DMS153 treated with DMSO at 0.1 percent for 48 hours (cell line): ENCODE data around the gene ANKRD28.
"Not testable (repeated sequence)": the region's sequence is repeated elsewhere in the genome, so short reads cannot be mapped to it uniquely, and the experiment has no call there.

ENCODE experiments used
- DNase-seq: peaks from one replicate; lab custom pipeline; 2025; ENCODE audit not compliant: unreplicated experiment; lab: John Stamatoyannopoulos, UW

The ANKRD28 gene

DNA sequence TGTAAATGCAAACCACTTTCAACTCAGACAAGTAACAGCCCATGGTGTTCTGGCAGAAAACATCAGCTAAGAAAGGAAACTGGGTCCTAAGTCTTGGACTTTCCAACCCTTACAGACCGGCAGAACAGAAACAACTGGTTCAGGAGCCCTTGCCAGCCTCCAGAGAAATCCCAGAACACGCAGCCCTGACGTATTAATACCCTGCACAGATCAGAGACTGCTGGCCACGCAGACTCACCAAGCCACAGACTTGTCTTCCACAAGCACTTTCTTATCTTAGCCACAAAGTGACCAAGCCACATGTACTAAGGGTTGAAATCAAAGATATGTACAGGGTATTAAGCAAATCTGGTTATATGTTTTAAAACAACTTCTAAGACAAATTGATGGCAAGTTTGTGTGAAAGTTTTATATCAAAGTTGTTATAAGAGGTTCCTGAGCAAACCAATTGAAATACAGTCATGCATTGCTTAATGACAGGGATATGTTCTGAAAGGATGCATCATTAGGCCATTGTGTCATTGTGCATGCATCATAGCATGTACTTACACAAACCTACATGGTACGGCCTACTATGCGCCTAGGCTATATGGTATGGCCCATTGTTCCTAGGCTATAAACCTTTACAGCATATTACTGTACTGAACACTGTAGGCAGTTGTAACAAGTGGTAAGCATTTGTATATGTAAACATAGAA is 159.4 kb downstream of the ANKRD28 start:
- DNase-seq, result no peak

DNA sequence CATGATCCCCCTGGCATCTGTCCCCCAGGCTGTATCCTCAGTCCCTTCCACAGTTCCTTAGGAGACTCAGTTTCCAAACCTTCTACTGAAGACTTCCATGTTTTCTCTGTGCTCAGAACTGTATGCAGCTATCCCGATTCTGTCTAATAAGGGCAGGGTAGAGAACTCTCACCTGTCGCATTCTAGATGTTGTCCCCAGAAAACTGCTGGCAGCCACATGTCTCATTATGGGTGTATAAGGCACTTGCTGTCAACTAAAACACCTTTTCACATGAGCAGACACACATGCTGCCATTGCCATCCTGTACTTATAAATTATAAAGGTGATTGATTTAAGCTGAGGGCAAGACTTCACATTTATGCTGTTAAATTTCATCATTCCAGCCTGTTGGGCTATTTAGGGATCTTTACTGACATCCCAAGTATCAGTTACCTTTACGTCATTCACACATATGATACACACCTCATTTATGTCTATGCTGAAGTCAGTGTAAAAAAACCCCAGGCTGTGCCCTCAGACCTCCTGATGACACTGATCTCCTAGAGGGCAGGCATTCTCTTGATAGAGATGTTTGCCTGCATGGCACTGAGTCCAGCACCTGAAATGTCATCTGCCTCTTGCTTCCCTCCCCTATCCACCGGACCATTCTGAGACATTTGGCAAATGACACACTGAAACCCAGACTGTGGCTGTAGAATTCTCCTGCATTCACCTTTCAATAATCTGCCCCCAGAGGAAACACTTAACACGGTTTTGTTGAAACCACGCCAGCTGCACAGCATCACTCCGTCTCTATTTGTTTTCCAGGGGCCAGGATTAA is 160.4 kb downstream of the ANKRD28 start:
- no peak for DNase-seq

DNA sequence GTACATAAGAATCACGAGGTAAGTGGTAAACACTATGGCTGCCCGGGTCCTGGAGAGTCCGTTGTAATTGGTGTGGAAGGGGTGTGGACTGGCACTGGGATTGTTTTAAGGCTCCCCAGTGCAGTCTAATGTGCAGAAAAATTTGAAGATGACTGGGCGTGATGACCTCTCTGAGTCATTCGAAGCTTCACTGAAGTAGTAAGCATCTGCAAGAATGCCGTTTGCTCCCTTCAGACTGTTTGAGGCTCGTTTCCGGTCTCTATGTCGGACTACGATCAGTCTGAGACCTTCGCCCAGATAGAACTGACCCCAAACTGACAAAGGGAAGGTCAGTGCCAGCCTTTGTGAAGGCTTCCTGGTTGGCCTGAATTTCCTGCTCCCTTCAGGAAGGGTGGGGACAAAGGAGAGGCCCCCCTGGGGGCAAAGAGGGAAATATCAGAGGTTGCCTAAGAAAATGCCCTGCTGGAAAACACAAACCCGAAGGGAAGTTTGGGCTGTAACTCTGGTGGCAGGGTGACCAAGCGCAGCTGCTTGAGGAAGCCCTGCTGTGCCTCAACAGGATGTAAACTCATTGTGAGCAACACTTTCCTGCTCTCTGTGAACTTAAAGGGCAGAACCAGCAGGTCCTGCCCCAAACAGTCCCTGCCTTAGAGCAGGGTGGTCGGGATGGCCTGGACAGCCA is 161.6 kb downstream of the ANKRD28 start:
- DNase-seq, result no peak

DNA sequence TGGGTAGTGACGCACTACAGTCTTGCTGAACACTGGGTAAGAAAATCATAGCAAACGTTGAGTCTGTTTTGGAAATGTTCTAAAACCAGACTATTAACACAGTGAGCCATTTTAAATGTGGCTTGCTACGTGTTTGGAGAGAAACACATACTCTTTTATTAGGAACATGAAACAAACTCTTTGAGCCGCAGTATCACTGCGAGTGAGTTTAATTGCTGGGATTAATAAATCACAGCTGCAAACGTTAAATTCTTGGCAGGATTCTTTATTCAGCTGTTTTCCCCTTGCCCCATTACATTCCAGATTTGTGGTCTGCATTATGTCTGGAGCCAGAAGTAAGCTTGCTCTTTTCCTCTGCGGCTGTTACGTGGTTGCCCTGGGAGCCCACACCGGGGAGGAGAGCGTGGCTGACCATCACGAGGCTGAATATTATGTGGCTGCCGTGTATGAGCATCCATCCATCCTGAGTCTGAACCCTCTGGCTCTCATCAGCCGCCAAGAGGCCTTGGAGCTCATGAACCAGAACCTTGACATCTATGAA is 162.6 kb downstream of the ANKRD28 start:
- DNase-seq, result no peak

DNA sequence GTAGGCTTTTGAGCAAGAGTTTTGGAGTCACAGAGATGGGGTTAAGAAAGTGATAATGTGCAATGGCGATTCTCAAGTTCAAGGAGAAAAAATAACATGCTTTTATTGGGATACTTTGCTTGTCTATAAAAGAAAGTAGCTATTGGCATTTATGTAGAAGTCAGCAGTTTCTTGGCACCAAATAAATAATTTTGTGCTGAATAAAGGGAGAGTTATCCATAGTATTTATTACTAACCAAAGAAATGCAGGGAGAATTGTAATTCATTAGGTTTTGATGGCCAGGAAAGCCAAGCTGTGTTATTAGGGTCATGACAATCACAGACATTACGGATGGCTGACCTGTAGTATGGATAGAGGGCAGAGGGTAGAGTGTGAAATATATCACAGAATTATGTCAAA is 163.1 kb downstream of the ANKRD28 start:
- DNase-seq, result no peak

DNA sequence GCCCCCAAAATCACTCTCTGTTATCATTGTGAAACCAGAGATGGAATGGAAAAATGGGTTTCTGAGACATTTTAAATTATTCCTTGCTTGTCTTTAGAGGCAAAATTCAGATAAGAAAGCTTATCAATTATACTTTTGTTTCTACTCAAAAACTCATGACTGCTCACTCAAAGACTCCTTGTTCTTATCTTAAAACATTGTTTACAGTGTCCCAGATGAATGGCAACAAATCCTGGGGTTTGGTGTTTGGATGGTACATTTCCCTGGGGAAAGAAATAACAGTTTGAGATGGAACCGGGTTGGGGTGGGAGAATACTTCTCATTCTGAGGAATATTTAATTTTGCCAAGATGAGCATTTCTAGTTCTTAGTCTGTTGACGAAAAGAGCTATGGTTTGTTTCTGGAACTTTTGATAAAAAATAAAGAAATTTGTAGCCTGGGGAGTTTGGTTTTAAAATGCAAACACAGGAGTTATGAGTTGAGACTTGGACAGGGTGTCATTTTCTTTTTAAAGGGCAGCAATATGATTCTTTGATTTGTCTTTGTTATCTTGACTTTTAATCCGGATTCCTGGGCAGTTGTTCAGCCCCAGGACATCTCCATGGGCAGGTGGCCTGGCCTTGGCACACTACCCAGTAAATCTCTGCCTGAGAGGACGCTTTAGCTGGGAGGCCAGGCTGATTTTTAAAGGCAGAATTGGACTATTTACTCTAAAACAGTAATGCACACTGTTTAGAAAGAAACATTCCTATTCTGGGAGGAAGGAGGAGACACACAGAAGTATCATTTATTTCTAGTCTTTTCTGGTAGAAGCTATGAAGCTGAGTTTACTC is 163.8 kb downstream of the ANKRD28 start:
- no peak for DNase-seq

DNA sequence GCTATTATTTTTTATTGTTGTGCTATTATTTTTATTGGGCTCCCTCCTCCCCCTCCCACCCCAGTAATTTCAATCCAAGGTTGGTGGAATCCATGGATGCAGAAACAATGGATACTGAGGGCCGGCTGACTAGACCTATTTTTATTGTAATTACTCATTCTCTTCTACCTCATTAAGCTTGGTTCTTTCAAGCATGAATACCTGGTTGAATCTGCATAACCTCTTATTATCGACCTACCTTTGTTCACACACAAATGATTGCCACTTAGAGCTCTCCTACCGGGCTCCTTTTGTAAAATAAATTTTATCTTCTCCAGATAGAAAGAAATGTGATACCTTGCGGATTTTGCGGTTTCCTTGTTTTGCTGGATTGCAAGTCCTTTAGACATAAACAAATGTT is 164.6 kb downstream of the ANKRD28 start:
- DNase-seq, result no peak

DNA sequence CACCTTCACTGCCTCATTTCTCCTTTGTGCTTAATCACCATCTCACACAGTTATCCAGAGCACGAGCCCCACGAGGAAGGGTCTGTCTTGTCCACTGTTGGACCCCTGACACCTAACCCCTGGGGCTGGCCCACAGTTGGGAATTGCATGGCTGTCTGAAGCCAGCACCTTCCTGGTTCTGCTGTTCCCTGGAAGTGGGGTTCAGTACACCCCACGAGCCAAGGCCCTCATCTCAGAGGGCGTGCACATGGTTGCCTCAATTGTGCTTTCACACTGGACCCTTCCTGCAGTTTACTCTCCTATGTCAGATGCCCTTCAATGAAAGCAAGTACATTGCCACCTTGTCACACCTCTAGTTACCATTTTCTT is 165.6 kb downstream of the ANKRD28 start:
- no peak for DNase-seq

DNA sequence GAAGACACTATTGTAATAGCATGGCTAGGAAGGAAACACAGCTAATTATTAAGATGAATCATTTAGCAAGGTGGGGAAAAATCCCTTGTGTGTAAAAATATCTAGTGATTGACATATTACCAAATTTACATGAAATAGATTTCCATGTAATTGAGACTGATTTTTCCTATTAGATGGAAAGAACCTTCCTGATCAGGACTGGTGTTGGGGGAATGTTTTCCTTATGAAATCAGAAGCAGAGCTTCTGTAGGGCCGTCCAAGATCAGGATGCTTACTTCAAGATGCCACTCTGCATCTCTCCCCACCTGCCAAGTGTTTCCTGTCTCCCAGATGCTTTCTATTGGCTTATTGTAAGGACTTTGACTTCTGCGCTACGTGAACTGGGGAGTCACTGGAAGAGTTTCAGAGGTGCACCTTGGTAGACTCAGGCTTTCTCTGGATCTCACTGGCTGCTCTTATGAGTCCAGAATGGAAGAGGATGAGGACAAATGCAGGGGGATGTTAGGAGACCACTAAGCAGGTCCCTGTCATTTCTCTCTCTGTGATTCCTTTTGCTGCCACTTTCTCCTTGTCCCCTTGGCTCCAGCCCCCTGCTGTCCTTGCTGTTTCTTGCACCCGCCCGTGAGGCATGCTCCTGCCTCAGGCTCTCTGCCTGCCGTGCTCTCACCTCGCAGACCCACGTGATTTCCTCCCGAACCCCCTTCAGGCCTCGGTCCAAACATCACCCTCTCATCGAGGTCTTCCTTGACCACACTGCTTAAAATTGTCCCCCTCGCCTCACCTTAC is 166.2 kb downstream of the ANKRD28 start:
- DNase-seq, result no peak

DNA sequence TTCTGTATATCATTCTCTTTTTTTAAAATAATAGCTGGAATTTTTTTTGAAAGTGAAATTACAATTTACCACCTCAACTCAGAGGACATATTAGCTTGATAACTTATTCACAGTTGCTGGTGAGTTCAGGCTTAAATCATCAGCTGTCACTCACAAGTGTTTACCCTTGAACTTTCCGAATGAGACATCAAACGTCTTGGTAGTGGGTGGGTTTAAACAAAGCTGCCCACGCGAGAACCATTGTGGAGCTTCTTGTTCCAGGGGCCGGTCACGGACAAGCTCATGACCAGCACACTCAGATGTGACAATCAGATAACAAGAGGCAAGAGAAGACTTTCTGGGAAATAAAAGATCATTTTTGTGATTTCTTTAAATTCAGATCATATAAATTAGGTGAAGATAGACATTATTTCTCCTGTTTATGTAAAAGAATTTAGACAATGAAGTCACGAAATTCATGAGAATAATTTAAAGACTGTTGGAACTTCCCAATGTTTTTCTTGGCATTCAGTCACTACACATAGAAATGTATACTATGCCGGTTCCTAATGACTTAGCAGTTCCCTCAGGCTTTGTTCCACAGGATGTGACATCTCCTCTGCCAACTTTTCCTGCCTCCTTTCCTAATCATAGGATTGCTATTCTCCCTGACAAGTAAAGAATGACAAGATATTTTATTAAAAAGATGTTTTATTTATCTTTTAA is 167.0 kb downstream of the ANKRD28 start:
- DNase-seq, result no peak

DNA sequence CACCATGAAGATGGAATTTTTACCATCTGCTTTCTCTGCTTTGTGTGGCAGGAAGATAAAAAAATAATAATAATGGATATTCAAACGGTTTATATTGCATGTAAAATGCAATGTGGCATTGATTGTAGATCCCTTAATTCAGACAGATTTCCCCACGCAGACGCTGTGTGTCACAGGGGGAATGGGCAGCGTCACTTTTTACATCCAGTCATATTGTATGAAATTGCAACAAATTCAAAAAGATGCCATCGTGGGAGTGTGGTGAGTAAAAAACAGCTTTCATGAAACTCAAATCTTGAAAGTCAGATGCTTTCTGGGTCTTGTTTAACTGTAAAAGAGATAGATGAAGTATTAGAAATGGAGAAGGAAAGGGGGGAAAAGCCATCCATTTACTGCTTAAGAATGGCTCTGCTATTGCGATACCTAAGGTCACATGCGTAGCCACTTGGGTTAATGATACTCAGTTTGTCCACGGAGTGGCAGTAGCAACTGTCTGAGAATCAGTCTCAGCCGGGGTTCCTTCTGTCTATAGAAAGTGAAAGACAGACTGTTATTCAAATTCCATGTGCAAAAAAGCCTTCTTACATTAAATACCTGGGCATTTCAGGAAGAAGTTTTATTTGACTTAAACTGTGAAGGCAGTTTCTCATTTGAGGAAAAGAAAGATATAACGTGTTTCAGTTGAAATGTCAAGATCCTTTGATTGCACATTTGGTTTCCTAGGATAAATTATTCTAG is 167.8 kb downstream of the ANKRD28 start:
- no peak for DNase-seq

DNA sequence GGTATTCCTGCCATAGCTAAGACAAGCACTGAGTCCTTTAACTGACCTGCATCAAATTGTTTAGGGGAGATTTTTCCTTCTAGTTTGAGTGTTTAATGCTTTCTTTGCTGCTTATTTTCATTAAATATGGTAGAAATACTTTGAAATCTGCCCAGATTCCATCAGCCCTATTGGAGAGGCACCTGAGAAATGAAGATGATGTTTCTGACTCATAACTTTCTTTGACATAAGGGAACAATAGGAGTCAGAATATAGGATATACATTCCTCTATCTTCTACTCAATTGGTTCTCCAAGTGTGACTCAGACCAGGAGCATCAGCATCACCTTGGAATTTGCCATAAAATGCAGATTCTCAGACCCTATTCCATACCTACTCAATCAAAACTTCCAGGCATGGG is 168.8 kb downstream of the ANKRD28 start:
- DNase-seq, result no peak

DNA sequence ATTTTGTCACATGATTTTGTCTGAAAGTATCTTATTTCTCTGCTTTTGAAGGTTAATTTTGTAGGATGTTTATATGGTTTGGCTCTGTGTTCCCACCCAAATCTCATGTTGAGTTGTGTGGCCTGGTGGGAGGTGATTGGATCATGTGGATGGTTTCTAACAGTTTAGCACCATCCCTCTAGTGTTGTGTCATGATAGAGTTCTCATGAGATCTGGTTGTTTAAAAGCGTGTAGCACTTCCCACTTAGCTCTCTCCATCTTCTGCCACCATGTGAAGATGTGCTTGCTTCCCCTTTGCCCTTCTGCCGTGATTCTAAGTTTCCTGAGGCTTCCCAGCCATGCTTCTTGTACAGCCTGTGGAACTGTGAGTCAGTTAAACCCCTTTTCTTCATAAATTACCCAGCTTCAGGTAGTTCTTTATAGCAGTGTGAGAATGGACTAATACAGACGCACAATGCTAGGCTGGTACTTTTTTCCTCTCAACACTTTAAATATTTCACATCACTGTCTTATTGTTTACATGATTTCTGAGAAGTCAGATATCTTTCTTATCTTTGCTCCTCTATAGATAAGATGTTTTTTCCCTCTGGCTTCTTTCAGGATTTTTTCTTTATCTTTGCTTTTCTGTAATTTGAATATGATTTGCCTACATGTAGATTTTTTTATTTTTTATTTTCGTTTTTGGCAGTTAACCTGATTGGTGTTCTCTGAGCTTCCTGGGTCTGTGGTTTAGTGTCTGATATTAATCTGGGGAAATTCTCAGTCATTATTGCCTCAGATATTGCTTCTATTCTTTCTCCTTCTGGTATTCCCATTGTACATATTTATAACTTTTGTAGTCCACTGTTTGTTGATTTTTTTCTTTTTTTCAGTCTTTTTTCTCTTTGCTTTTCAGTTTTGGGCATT is 174.0 kb downstream of the ANKRD28 start:
- no peak for DNase-seq

DNA sequence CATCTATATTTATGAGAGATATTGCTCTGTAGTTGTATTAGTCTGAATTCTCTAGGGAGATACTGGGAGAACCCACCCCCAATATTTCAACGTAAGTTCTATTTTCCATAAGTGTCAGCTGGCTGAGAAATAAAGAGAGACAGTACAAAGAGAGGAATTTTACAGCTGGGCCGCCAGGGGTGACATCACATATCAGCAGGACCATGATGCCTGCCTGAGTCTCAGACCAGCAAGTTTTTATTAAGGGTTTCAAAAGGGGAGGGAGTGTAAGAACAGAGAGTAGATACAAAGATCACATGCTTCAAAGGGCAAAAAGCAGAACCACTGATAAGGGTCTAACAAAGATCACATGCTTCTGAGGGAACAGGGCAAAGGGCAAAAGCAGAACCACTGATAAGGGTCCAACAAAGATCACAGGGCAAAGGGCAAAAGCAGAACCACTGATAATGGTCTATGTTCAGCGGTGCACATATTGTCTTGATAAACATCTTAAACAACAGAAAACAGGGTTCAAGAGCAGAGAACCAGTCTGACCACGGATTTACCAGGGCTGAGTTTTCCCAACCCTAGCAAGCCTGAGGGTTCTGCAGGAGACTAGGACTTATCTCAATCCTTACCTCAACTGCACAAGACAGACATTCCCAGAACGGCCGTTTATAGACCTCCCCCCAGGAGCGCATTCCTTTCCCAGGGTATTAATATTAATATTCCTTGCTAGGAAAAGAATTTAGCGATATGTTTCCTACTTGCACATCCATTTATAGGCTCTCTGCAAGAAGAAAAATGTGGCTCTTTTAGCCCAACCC is 177.9 kb downstream of the ANKRD28 start:
- not testable (repeated sequence) for DNase-seq
